SW 1271 (cell line): ENCODE measurements around the gene GRM1.

ENCODE experiments used
- DNase-seq, 2 experiments: peaks; one replicate each; lab custom pipeline; 2025; lab: John Stamatoyannopoulos, UW

Gene GRM1

DNA sequence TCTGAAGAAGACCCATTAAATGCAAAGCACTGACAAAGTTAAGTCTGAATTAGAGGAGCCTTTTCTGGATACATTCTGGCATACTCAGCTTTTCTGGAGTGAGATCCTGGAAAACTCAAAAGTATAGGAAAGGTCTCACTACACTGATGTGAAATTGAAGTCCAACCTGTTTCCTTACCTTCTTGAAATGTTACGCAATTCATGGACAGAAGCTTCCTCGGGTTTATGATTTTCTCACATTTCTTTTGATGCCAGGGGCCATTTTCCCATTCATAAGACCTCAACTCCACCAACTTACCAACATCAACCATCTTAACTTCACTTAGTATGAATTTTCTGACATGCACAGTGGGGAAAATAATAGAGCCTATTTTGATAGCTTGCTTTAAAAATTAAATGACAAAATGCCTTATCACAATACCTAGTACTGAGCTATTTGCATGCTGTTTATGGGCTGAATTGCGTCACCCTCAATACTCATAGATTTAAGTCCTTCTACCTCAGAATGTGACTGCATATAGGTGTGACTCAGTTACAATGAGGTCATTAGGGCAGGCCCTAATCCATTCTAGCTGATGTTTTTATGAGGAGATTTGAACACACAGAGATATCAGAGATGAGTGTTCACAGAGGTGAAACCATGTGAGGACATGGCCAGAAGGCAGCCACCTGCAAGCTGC, 441.4 kb downstream of the GRM1 start:
- no peak for DNase-seq

DNA sequence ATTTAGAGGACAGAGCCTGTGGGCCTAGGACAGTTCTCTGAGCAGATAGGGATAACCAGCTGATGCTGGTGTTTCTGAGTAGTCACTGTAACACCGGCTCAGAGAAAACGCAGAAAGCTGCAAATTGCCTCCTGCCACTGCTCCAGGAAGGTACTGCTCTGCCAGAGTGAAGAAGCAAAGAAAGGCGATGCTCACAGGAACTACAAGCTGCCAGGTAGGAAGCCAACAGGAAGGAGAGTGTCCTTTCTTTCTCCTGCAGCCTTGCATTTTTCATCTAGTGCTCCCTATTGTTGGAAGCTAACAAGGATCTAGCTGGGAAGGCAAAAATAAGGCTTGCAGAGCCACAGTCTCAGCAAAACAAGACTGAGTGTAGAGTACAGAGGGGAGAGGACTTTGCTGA, 444.1 kb downstream of the GRM1 start:
- DNase-seq: no peak

DNA sequence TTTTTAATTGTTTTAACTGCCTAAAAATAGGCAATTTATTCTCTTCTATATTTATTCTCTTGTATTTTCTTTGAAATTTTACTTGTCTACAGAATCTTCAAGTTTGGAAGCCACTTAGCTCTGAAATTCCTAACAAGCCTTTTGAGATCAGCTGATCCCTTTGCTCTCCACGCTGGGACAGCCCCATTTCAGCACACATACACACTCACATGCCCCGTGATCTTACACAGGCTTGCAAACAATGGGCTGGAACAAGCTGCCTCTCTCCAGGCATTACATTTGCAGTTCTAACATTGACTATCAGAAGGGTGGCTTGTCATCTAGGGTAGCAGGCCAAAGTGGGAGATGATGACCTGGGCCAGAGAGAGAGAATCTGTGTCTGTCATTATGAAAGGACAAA, 452.7 kb downstream of the GRM1 start:
- no peak for DNase-seq

DNA sequence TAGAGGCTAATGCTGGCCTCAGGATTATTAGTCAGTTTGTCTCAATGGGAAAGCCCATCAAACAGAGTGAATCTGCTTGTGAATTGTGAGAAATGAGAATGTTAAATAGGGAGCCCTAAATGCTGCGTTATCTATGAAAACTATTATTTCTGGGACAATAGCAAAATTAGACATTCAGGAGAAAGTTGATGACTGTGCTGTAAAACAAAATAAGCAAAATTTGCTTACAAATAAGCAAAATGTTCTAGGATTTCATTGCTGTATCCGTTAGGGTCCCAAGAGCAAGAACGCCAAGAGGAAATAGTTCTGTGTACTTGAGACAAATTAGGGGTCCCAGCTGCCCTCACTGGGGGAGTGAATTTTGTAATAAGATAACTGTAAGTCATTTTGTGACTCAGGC, 455.5 kb downstream of the GRM1 start:
- no peak for DNase-seq
